ENCODE results near the gene ARFIP1.

DNA sequence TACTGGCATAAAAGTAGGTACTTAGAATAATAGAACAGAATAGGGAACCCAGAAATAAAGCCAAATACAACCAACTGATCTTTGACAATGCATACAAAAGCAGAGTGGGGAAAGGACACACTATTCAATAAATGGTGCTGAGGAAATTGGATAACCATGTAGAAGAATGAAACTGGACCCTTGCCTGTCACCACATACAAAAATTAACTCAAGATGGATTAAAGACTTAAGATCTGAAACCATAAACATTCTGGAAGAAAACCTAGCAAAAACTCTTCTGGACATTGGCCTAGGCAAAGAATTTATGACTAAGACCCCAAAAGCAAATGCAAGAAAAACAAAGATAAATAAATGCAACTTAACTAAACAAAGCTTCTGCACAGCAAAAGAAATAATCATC lies 45.6 kb downstream of the ARFIP1 start:
- TF ChIP-seq, protein P1, sequence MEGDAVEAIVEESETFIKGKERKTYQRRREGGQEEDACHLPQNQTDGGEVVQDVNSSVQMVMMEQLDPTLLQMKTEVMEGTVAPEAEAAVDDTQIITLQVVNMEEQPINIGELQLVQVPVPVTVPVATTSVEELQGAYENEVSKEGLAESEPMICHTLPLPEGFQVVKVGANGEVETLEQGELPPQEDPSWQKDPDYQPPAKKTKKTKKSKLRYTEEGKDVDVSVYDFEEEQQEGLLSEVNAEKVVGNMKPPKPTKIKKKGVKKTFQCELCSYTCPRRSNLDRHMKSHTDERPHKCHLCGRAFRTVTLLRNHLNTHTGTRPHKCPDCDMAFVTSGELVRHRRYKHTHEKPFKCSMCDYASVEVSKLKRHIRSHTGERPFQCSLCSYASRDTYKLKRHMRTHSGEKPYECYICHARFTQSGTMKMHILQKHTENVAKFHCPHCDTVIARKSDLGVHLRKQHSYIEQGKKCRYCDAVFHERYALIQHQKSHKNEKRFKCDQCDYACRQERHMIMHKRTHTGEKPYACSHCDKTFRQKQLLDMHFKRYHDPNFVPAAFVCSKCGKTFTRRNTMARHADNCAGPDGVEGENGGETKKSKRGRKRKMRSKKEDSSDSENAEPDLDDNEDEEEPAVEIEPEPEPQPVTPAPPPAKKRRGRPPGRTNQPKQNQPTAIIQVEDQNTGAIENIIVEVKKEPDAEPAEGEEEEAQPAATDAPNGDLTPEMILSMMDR (IDR thresholded peaks at IDR 0.05; ENCODE audit: low read depth, low read length): no peak
- no peak for TF ChIP-seq POLR2A (IDR thresholded peaks at IDR 0.05; ENCODE audit: extremely low read depth, insufficient read length)
- TF ChIP-seq, protein P2, sequence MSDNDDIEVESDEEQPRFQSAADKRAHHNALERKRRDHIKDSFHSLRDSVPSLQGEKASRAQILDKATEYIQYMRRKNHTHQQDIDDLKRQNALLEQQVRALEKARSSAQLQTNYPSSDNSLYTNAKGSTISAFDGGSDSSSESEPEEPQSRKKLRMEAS (IDR thresholded peaks at IDR 0.05; ENCODE audit: low read depth, low read length): no peak
- TF ChIP-seq MYC (IDR thresholded peaks at IDR 0.05; ENCODE audit: low read depth, low read length): no peak
